Epithelial cell of proximal tubule (primary cell): ENCODE data around the gene TYMS. TPM values are rescaled to one million over a fixed set of nuclear protein-coding genes. Genes with fewer than 3 reads are reported as not detected.

ENCODE experiments used
- DNase-seq: peaks from one replicate; pipeline ENCODE4 v3.0.0-alpha.2; 2011; ENCODE audit warnings: low read depth
- H3K4me3 ChIP-seq: 2 replicates; pipeline ENCODE4 v1.5.1; 2011; ENCODE audit warnings: low read depth, mild to moderate bottlenecking, low read length
- CTCF ChIP-seq: conservative IDR thresholded peaks from 2 replicates; pipeline ENCODE4 v1.5.1; 2012; ENCODE audit warnings: low read depth, mild to moderate bottlenecking, low read length
- total RNA-seq: library from RNA; depleted of rRNA; stranded (reverse); fragments of >200 nt; gene quantifications from 2 replicates; pipeline ENCODE4 v1.2.3, GENCODE V29; 2015

The TYMS gene
- total RNA-seq, 1 donor from 2014 or later: 65.6 TPM

GRCh38 chr18:711657-712400 lies 54.4 kb downstream of the TYMS start:
- peak; percentile 70 for DNase-seq
- TF ChIP-seq CTCF: peak; percentile 22
- peak overlapping the region; percentile 95 for H3K4me3 ChIP-seq

DNA sequence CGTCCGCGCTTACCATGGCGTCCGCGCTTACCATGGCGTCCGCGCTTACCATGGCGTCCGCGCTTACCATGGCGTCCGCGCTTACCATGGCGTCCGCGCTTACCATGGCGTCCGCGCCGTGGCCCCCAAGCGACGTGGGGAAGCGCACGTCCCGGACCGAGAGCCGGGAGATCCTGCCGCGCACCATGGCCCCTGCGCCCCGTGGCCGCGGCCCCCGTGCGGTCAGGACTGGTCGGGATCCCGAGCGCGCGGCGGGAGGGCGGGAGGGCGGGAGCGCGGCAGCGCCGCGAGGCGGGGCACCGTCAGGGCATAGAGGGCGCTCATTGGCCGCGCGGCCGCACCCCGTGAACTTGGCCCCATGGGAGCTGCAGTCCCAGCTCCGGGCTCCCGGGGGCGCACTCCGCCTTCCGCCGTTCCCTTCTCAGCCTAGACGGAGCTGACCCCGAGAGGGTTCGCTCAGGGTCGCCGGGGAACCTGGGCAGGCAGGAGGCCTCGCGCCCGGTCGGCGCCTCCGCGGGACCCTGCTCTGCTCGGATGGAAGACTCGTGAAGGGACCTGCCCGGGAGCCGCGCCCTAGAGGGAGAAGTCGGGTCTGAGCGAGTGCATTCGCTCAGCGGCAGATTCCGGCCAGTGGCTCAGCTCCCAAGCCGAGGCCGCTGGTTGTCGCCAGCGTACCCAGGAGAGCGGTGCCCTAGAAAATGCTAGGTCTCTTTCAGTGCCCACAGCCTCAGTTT lies 55.1 kb downstream of the TYMS start, which contains the start of gene ENOSF1:
TSS of gene ENOSF1 (minus strand) at position 230 of the 734 bp plus-strand sequence. CDS start at position 187, 43 bp downstream.
- peak; percentile 66 for TF ChIP-seq CTCF
- no peak for DNase-seq
- peak within 1 kb of the TSS; percentile 95 for H3K4me3 ChIP-seq

GRCh38 chr18:713135-713490 lies 55.7 kb downstream of the TYMS start:
- TF ChIP-seq CTCF: no peak
- peak overlapping the region; percentile 95 for H3K4me3 ChIP-seq
- no peak for DNase-seq

GRCh38 chr18:715626-716025 lies 58.2 kb downstream of the TYMS start:
- DNase-seq: no peak
- TF ChIP-seq CTCF: no peak
- H3K4me3 ChIP-seq: no peak overlapping the region

GRCh38 chr18:717003-717402 lies 59.5 kb downstream of the TYMS start:
- no peak for TF ChIP-seq CTCF
- no peak for DNase-seq
- H3K4me3 ChIP-seq: no peak overlapping the region

Other genes starting within 250 kb of the TYMS start
- 2.0 and 3.3 TPM in 2 replicates for gene COLEC12, start 157.0 kb upstream of the TYMS start, total RNA-seq
- gene CETN1, start 77.3 kb upstream of the TYMS start, total RNA-seq: not detected in 2 replicates
- gene CLUL1, start 60.7 kb upstream of the TYMS start, total RNA-seq: 0.72 TPM in 1 of 2 replicates, not detected in the other
- gene ENOSF1, start 55.0 kb downstream of the TYMS start, total RNA-seq: 28.0 and 32.3 TPM in 2 replicates
- 109 and 130 TPM in 2 replicates for gene YES1, start 154.6 kb downstream of the TYMS start, total RNA-seq
- not detected in 2 replicates for gene ADCYAP1, start 247.2 kb downstream of the TYMS start, total RNA-seq